ENCODE measurements around the gene IFFO2. TPM values are rescaled to one million over a fixed set of nuclear protein-coding genes. Genes with fewer than 3 reads are reported as not detected.
A peak's percentile ranks its signal among the peaks of the same experiment; 100 is the strongest.

Gene IFFO2
- total and polyA plus RNA-seq, 2 of the 13 experiments (the other 11 are each of a cell fraction or from before 2014, with no cell fraction given) = 7.3 to 16.7 TPM

DNA sequence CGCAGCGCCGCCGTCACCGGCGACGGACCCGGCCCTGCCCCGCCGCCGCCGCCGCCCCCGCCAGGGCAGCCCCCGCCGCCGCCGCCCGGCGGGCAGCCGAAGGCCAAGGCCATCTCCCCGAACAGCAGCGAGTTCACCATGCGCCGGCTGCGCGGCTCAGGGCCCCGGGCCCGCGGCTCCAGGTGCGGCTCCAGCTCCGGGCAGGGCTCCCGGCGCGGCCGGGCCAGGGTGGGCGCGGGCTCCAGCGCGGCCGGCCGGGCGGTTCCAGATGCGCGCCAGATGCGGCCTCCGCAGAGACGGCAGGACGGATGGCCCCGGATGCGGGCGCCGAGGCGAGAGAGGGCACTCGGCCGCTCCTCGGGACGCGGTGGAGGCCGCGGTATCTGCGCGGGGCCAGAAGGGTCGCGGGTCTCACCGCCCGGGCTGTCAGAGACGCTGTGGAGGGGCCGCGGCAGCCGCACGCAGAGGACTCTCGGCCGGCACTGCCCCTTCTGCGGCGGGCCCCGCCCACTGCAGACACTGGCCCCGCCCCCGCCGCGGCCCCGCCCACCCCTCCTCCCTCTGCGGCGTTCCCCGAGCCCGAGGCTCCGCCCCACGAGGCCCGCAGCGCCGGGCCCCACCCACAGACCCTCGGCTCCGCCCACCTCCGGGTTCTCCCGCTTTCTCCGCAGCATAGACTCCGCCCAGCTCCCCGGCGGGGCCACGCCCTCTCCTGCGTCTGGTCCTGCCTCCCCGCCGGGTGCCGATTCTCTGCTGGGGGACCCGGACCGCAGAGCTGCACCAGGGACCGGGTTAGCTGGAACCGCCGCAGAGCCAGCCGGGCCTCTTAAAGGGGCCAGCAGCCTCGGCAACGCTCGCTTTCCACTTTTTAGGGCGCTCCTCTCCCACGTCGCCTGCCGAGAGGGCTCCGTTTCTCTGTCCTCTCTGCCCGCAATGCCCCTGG is at the start of gene IFFO2 (continued):
- TF ChIP-seq, protein P1, sequence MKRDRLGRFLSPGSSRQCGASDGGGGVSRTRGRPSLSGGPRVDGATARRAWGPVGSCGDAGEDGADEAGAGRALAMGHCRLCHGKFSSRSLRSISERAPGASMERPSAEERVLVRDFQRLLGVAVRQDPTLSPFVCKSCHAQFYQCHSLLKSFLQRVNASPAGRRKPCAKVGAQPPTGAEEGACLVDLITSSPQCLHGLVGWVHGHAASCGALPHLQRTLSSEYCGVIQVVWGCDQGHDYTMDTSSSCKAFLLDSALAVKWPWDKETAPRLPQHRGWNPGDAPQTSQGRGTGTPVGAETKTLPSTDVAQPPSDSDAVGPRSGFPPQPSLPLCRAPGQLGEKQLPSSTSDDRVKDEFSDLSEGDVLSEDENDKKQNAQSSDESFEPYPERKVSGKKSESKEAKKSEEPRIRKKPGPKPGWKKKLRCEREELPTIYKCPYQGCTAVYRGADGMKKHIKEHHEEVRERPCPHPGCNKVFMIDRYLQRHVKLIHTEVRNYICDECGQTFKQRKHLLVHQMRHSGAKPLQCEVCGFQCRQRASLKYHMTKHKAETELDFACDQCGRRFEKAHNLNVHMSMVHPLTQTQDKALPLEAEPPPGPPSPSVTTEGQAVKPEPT (CRISPR knock-in tag; IDR thresholded peaks at IDR 0.05; ENCODE audit: low read depth) = no peak
- TF ChIP-seq ZFYVE20 (CRISPR knock-in tag; IDR thresholded peaks at IDR 0.05; ENCODE audit: borderline replicate concordance, low read depth) (0 out of 2 replicates have a peak, but pooled peaks have one; percentile 49), ZNF232 (CRISPR knock-in tag; IDR thresholded peaks at IDR 0.05; ENCODE audit: borderline replicate concordance) (peak; percentile 66; the same call in 1 of the 2 replicates), HOXA3 (CRISPR knock-in tag; IDR thresholded peaks at IDR 0.05) (peak; percentile 26; the same call in 1 of the 2 replicates), HOXA5 (CRISPR knock-in tag; IDR thresholded peaks at IDR 0.05) (peak; percentile 55; the same call in 1 of the 2 replicates), NONO (IDR thresholded peaks at IDR 0.05) (no peak), NONO (CRISPR knock-in tag; conservative IDR thresholded peaks at IDR 0.05) (peak; percentile 37; the same call in 1 of the 2 replicates), ZEB1 (IDR thresholded peaks at IDR 0.05; ENCODE audit: insufficient replicate concordance, low read depth) (no peak), RORA (CRISPR knock-in tag; IDR thresholded peaks at IDR 0.05) (no peak), ZNF605 (CRISPR knock-in tag; IDR thresholded peaks at IDR 0.05) (no peak), FOXP1 (IDR thresholded peaks at IDR 0.05) (no peak), FOXP1 (CRISPR knock-in tag; IDR thresholded peaks at IDR 0.05) (no peak), HNRNPK (IDR thresholded peaks at IDR 0.05; ENCODE audit: low read depth, low read length, poor library complexity, severe bottlenecking) (peak; percentile 13)
- TF ChIP-seq, protein P2, sequence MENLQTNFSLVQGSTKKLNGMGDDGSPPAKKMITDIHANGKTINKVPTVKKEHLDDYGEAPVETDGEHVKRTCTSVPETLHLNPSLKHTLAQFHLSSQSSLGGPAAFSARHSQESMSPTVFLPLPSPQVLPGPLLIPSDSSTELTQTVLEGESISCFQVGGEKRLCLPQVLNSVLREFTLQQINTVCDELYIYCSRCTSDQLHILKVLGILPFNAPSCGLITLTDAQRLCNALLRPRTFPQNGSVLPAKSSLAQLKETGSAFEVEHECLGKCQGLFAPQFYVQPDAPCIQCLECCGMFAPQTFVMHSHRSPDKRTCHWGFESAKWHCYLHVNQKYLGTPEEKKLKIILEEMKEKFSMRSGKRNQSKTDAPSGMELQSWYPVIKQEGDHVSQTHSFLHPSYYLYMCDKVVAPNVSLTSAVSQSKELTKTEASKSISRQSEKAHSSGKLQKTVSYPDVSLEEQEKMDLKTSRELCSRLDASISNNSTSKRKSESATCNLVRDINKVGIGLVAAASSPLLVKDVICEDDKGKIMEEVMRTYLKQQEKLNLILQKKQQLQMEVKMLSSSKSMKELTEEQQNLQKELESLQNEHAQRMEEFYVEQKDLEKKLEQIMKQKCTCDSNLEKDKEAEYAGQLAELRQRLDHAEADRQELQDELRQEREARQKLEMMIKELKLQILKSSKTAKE (CRISPR knock-in tag; IDR thresholded peaks at IDR 0.05; ENCODE audit: borderline replicate concordance) = no peak
- TF ChIP-seq, protein P3, sequence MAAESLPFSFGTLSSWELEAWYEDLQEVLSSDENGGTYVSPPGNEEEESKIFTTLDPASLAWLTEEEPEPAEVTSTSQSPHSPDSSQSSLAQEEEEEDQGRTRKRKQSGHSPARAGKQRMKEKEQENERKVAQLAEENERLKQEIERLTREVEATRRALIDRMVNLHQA (CRISPR knock-in tag; IDR thresholded peaks at IDR 0.05) = no peak
- TF ChIP-seq, protein P4, sequence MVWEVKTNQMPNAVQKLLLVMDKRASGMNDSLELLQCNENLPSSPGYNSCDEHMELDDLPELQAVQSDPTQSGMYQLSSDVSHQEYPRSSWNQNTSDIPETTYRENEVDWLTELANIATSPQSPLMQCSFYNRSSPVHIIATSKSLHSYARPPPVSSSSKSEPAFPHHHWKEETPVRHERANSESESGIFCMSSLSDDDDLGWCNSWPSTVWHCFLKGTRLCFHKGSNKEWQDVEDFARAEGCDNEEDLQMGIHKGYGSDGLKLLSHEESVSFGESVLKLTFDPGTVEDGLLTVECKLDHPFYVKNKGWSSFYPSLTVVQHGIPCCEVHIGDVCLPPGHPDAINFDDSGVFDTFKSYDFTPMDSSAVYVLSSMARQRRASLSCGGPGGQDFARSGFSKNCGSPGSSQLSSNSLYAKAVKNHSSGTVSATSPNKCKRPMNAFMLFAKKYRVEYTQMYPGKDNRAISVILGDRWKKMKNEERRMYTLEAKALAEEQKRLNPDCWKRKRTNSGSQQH (CRISPR knock-in tag; IDR thresholded peaks at IDR 0.05; ENCODE audit: low read depth) = no peak
- TF ChIP-seq, protein P5, sequence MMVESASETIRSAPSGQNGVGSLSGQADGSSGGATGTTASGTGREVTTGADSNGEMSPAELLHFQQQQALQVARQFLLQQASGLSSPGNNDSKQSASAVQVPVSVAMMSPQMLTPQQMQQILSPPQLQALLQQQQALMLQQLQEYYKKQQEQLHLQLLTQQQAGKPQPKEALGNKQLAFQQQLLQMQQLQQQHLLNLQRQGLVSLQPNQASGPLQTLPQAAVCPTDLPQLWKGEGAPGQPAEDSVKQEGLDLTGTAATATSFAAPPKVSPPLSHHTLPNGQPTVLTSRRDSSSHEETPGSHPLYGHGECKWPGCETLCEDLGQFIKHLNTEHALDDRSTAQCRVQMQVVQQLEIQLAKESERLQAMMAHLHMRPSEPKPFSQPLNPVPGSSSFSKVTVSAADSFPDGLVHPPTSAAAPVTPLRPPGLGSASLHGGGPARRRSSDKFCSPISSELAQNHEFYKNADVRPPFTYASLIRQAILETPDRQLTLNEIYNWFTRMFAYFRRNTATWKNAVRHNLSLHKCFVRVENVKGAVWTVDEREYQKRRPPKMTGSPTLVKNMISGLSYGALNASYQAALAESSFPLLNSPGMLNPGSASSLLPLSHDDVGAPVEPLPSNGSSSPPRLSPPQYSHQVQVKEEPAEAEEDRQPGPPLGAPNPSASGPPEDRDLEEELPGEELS (CRISPR knock-in tag; IDR thresholded peaks at IDR 0.05) = 0 out of 2 replicates have a peak, but pooled peaks have one; percentile 8
- TF ChIP-seq, protein P6, sequence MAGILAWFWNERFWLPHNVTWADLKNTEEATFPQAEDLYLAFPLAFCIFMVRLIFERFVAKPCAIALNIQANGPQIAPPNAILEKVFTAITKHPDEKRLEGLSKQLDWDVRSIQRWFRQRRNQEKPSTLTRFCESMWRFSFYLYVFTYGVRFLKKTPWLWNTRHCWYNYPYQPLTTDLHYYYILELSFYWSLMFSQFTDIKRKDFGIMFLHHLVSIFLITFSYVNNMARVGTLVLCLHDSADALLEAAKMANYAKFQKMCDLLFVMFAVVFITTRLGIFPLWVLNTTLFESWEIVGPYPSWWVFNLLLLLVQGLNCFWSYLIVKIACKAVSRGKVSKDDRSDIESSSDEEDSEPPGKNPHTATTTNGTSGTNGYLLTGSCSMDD (CRISPR knock-in tag; IDR thresholded peaks at IDR 0.05) = no peak
